NT2/D1 (cell line): ENCODE data around the gene HOXB6.

Source experiments
- SUZ12 ChIP-seq: IDR thresholded peaks from 2 replicates; pipeline ENCODE4 v1.6.1; 2011; ENCODE audit not compliant: insufficient read length, insufficient read depth; ENCODE audit errors: extremely low read depth
- YY1 ChIP-seq: IDR thresholded peaks from 2 replicates; pipeline ENCODE4 v1.6.1; 2011; ENCODE audit not compliant: insufficient read length, insufficient read depth
- ZNF274 ChIP-seq: IDR thresholded peaks from 2 replicates; pipeline ENCODE4 v1.6.1; 2011; ENCODE audit warnings: mild to moderate bottlenecking, low read depth, low read length

DNA sequence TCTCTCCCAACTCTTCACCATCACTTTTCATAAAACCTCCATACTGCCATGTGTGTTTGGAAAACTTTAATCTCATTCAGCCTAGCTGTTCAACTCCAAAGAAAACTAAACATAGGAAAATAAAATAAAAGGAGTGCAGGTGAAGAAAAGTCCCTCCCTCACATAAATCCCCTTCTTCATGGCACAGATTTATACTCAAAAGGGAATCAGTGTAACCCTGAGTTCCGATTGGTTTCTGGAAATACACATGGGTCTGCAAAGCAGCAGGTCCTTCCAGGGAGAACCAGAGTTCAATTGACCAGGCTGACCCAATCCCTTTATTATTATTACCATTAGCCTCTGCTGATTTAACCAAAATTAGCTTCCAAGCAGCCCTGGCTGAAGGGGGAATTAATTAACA lies 51.0 kb downstream of the HOXB6 start:
- TF ChIP-seq YY1 (no peak), ZNF274 (no peak), SUZ12 (no peak)
